ENCODE data around the gene LYZL6. TPM values are rescaled to one million over a fixed set of nuclear protein-coding genes. Genes with fewer than 3 reads are reported as not detected.

Gene LYZL6
- total RNA-seq, 1 experiment from 2014 or later: not detected

DNA sequence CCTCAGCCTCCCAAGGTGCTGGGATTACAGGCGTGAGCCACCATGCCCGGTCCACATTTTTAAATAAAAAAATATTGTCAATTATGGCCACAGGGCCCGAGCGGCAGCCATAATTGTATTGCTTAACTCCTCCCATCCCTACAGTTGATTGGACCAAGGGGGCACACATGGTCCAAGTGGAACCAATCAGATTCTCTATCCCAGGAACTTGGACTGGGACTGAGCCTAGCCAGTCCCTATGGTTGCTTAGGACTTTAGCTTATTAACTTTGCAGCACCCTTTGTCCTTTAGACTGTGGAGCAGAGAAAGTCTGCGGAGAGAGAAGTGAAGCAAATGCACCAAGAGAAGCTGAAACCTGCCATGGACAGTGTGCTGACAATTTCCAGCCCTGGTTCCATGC lies 7.5 kb downstream of the LYZL6 start (continued):
- TF ChIP-seq ZNF274 (IDR thresholded peaks at IDR 0.05; ENCODE audit: low read depth, low read length): no peak

DNA sequence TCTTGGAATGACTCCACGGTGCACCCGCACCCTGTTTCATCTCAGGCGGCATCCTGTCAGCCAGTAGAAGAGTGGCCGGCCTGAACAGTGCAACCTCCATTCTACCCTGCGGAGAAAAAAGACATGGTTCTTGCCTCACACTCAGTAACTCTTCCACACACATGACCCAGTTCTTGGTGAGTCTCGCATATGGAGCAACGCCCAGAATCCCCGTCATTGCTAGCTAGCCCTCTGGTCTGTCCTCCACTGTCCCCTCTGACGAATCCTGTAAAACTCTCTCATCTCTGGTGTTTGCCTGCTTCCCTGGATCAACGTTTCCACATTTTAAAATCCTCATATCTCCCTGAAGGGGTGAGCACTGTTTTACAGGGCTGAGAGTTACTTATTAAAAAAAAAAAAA lies 8.8 kb downstream of the LYZL6 start:
- Histone ChIP-seq H3K4me2 (ENCODE audit: low read length) (no peak overlapping the region), H3K4me1 (ENCODE audit: control insufficient read depth in 1 of 2, insufficient read depth in 2 of 2, low read length in 2 of 2) (peaks cover 7 to 25% of the 10 kb centered on the region in 2 experiments), H3K9me3 (ENCODE audit: control insufficient read depth in 1 of 2, insufficient read depth in 1 of 2, low read depth in 1 of 2, low read length in 2 of 2) (no peaks in the 10 kb centered on the region), H2AFZ (ENCODE audit: low read depth, low read length, poor library complexity, severe bottlenecking) (no peak overlapping the region), H4K20me1 (ENCODE audit: insufficient read depth) (no peaks in the 10 kb centered on the region), H3K36me3 (ENCODE audit: control insufficient read depth in 1 of 2, insufficient read depth in 2 of 2, low read length in 2 of 2) (no peaks in the 10 kb centered on the region), H3K4me3 (replicated peaks in 1 of 2; ENCODE audit: low read depth in 1 of 2, low read length in 2 of 2) (no peak overlapping the region), H3K27me3 (ENCODE audit: insufficient read depth, low read length) (no peaks in the 10 kb centered on the region), H3K27ac (ENCODE audit: low read depth, low read length) (no peak overlapping the region), H3K9ac (ENCODE audit: low read length) (no peak overlapping the region), H3K79me2 (ENCODE audit: insufficient read depth, low read length) (no peaks in the 10 kb centered on the region), H3K9me2 (ENCODE audit: insufficient read depth) (no peaks in the 10 kb centered on the region)
- ChIA-PET CTCF (no interaction called here), POLR2A (no interaction called here), RAD21 (ENCODE audit: low non-redundant PET in 1 of 2, low total read pairs in 2 of 2, uncharacterized antibody in 2 of 2, unreplicated experiment in 2 of 2) (no interaction called here)
- no TSS peak for BruUV-seq (replicated peaks)
- DNase-seq (ENCODE audit: low read depth, low spot score) (no peak), ATAC-seq (no peak)
- intact Hi-C loops (cut with micrococcal nuclease): no loop called here
- TF ChIP-seq POLR2AphosphoS5 (IDR thresholded peaks at IDR 0.05; ENCODE audit: low read depth, low read length) (no peak), EZH2 (IDR thresholded peaks at IDR 0.05) (no peak), FOSL1 (IDR thresholded peaks at IDR 0.05; ENCODE audit: low read depth) (no peak), ZNF274 (IDR thresholded peaks at IDR 0.05; ENCODE audit: low read depth, low read length) (no peak), EZH2phosphoT487 (IDR thresholded peaks at IDR 0.05; ENCODE audit: borderline replicate concordance) (no peak), YY1 (IDR thresholded peaks at IDR 0.05; ENCODE audit: extremely low read depth, insufficient replicate concordance, low read depth, low read length) (no peak), TCF7L2 (IDR thresholded peaks at IDR 0.05; ENCODE audit: borderline replicate concordance, extremely low read depth, insufficient read depth, insufficient read length) (no peak), RAD21 (IDR thresholded peaks at IDR 0.05; ENCODE audit: low read depth) (no peak), SIN3A (IDR thresholded peaks at IDR 0.05; ENCODE audit: low read depth) (no peak), CBX3 (IDR thresholded peaks at IDR 0.05; ENCODE audit: low read depth) (no peak), ELF1 (IDR thresholded peaks at IDR 0.05; ENCODE audit: borderline replicate concordance, low read depth) (no peak), EGR1 (IDR thresholded peaks at IDR 0.05; ENCODE audit: low read depth) (no peak)
- TF ChIP-seq, protein P1, sequence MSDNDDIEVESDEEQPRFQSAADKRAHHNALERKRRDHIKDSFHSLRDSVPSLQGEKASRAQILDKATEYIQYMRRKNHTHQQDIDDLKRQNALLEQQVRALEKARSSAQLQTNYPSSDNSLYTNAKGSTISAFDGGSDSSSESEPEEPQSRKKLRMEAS (IDR thresholded peaks at IDR 0.05): no peak
- TF ChIP-seq, protein P2, sequence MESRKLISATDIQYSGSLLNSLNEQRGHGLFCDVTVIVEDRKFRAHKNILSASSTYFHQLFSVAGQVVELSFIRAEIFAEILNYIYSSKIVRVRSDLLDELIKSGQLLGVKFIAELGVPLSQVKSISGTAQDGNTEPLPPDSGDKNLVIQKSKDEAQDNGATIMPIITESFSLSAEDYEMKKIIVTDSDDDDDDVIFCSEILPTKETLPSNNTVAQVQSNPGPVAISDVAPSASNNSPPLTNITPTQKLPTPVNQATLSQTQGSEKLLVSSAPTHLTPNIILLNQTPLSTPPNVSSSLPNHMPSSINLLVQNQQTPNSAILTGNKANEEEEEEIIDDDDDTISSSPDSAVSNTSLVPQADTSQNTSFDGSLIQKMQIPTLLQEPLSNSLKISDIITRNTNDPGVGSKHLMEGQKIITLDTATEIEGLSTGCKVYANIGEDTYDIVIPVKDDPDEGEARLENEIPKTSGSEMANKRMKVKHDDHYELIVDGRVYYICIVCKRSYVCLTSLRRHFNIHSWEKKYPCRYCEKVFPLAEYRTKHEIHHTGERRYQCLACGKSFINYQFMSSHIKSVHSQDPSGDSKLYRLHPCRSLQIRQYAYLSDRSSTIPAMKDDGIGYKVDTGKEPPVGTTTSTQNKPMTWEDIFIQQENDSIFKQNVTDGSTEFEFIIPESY (IDR thresholded peaks at IDR 0.05; ENCODE audit: extremely low read depth, insufficient replicate concordance, low read length): no peak
- TF ChIP-seq, protein P3, sequence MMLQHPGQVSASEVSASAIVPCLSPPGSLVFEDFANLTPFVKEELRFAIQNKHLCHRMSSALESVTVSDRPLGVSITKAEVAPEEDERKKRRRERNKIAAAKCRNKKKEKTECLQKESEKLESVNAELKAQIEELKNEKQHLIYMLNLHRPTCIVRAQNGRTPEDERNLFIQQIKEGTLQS (IDR thresholded peaks at IDR 0.05): no peak
- TF ChIP-seq, protein P4, sequence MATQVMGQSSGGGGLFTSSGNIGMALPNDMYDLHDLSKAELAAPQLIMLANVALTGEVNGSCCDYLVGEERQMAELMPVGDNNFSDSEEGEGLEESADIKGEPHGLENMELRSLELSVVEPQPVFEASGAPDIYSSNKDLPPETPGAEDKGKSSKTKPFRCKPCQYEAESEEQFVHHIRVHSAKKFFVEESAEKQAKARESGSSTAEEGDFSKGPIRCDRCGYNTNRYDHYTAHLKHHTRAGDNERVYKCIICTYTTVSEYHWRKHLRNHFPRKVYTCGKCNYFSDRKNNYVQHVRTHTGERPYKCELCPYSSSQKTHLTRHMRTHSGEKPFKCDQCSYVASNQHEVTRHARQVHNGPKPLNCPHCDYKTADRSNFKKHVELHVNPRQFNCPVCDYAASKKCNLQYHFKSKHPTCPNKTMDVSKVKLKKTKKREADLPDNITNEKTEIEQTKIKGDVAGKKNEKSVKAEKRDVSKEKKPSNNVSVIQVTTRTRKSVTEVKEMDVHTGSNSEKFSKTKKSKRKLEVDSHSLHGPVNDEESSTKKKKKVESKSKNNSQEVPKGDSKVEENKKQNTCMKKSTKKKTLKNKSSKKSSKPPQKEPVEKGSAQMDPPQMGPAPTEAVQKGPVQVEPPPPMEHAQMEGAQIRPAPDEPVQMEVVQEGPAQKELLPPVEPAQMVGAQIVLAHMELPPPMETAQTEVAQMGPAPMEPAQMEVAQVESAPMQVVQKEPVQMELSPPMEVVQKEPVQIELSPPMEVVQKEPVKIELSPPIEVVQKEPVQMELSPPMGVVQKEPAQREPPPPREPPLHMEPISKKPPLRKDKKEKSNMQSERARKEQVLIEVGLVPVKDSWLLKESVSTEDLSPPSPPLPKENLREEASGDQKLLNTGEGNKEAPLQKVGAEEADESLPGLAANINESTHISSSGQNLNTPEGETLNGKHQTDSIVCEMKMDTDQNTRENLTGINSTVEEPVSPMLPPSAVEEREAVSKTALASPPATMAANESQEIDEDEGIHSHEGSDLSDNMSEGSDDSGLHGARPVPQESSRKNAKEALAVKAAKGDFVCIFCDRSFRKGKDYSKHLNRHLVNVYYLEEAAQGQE (IDR thresholded peaks at IDR 0.05; ENCODE audit: low read depth): no peak
- TF ChIP-seq, protein P5, sequence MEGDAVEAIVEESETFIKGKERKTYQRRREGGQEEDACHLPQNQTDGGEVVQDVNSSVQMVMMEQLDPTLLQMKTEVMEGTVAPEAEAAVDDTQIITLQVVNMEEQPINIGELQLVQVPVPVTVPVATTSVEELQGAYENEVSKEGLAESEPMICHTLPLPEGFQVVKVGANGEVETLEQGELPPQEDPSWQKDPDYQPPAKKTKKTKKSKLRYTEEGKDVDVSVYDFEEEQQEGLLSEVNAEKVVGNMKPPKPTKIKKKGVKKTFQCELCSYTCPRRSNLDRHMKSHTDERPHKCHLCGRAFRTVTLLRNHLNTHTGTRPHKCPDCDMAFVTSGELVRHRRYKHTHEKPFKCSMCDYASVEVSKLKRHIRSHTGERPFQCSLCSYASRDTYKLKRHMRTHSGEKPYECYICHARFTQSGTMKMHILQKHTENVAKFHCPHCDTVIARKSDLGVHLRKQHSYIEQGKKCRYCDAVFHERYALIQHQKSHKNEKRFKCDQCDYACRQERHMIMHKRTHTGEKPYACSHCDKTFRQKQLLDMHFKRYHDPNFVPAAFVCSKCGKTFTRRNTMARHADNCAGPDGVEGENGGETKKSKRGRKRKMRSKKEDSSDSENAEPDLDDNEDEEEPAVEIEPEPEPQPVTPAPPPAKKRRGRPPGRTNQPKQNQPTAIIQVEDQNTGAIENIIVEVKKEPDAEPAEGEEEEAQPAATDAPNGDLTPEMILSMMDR (IDR thresholded peaks at IDR 0.05 in 2 of 3, conservative IDR thresholded peaks at IDR 0.05 in 1 of 3; ENCODE audit: borderline replicate concordance in 1 of 3, insufficient read depth in 1 of 3, low read depth in 2 of 3, low read length in 2 of 3): no peak
